HepG2 (cell line): Measurements from ENCODE around the gene NLRX1. TPM values are rescaled to one million over a fixed set of nuclear protein-coding genes. Genes with fewer than 3 reads are reported as not detected.
A peak's percentile ranks its signal among the peaks of the same experiment; 100 is the strongest.

Source experiments
- ESRRA ChIP-seq: sonication (generic); formaldehyde crosslinking; IDR thresholded peaks from 2 replicates; pipeline ENCODE4 v1.5.1; 2020; ENCODE audit warnings: mild to moderate bottlenecking, low read depth, missing genetic modification reagents
- FOXO4 ChIP-seq: sonication (generic); formaldehyde crosslinking; conservative IDR thresholded peaks from 2 replicates; pipeline ENCODE4 v1.8.1; 2023; ENCODE audit warnings: missing genetic modification reagents
- HCFC1 ChIP-seq: fragments of 150-350 bp; IDR thresholded peaks from 2 replicates; pipeline ENCODE4 v1.6.1; 2014; ENCODE audit warnings: low read depth, low read length
- IRF1 ChIP-seq: sonication (generic); formaldehyde crosslinking; IDR thresholded peaks from 2 replicates; pipeline ENCODE4 v1.4.0; 2020; ENCODE audit warnings: low read depth, mild to moderate bottlenecking, missing genetic modification reagents
- MED8 ChIP-seq: sonication (generic); formaldehyde crosslinking; IDR thresholded peaks from 2 replicates; pipeline ENCODE4 v1.8.1; 2023; ENCODE audit warnings: mild to moderate bottlenecking, missing genetic modification reagents; ENCODE audit not compliant: insufficient replicate concordance
- PAX8 ChIP-seq: sonication (generic); formaldehyde crosslinking; IDR thresholded peaks from 2 replicates; pipeline ENCODE4 v1.8.0; 2022; ENCODE audit warnings: mild to moderate bottlenecking, missing genetic modification reagents, borderline replicate concordance
- PITX1 ChIP-seq: sonication (generic); formaldehyde crosslinking; IDR thresholded peaks from 2 replicates; pipeline ENCODE4 v1.5.1; 2020; ENCODE audit warnings: mild to moderate bottlenecking, missing genetic modification reagents
- PLSCR1 ChIP-seq: sonication (generic); formaldehyde crosslinking; IDR thresholded peaks from 2 replicates; pipeline ENCODE4 v1.5.0; 2020; ENCODE audit warnings: missing genetic modification reagents, mild to moderate bottlenecking, borderline replicate concordance
- SMYD3 ChIP-seq: sonication (generic); formaldehyde crosslinking; IDR thresholded peaks from 2 replicates; pipeline ENCODE4 v1.8.1; 2023; ENCODE audit warnings: mild to moderate bottlenecking, missing genetic modification reagents
- SRSF9 ChIP-seq: fragments of 200-400 bp; formaldehyde crosslinking; IDR thresholded peaks from 2 replicates; pipeline ENCODE4 v1.6.1; 2018; ENCODE audit warnings: borderline replicate concordance, mild to moderate bottlenecking, low read depth, low read length; ENCODE audit not compliant: insufficient read depth, poor library complexity, severe bottlenecking
- TAF15 ChIP-seq: fragments of 200-400 bp; formaldehyde crosslinking; IDR thresholded peaks from one replicate; pipeline ENCODE4 v1.6.1; 2018; ENCODE audit warnings: mild to moderate bottlenecking, low read depth, low read length; ENCODE audit not compliant: poor library complexity, severe bottlenecking
- ZBTB25 ChIP-seq: IDR thresholded peaks from 2 replicates; pipeline ENCODE4 v1.6.1; 2018; ENCODE audit warnings: missing genetic modification reagents
- ZBTB8A ChIP-seq: sonication (generic); formaldehyde crosslinking; IDR thresholded peaks from 2 replicates; pipeline ENCODE4 v1.4.0; 2020; ENCODE audit warnings: mild to moderate bottlenecking, low read depth, missing genetic modification reagents, borderline replicate concordance
- ZC3H4 ChIP-seq: sonication (generic); formaldehyde crosslinking; IDR thresholded peaks from 2 replicates; pipeline ENCODE4 v1.4.0; 2020; ENCODE audit warnings: missing genetic modification reagents, borderline replicate concordance
- ZFP36L1 ChIP-seq: sonication (generic); formaldehyde crosslinking; IDR thresholded peaks from 2 replicates; pipeline ENCODE4 v1.8.0; 2022; ENCODE audit warnings: mild to moderate bottlenecking, missing genetic modification reagents, moderate library complexity
- ZNF552 ChIP-seq: sonication (generic); formaldehyde crosslinking; IDR thresholded peaks from 2 replicates; pipeline ENCODE4 v1.9.0; 2022; ENCODE audit warnings: missing genetic modification reagents, mild to moderate bottlenecking, borderline replicate concordance
- ZNF737 ChIP-seq: sonication (generic); formaldehyde crosslinking; IDR thresholded peaks from 2 replicates; pipeline ENCODE4 v1.5.0; 2020; ENCODE audit warnings: missing genetic modification reagents, mild to moderate bottlenecking, borderline replicate concordance
- polyA plus RNA-seq, 8 experiments: library from polyadenylated mRNA; depleted of rRNA in 3 of 8; stranded (reverse) in 7 of 8; unstranded in 1 of 8; fragments of >200 nt; fragmentation: Illumina TruSeq in 4 of 8; extraction: Trizol in 4 of 8; gene quantifications; 2 replicates each; pipeline versions ENCODE4 v1.2.1 to v1.2.3, GENCODE V29; 2011 to 2016; ENCODE audit warnings: low read depth in 4 of 8, missing spikeins in 1 of 8, mixed read lengths in 1 of 8; ENCODE audit not compliant: insufficient read depth in 1 of 8
- total RNA-seq, 5 experiments: library from RNA; depleted of rRNA; stranded (reverse); fragments of >200 nt; fragmentation: Illumina TruSeq; extraction: Trizol; gene quantifications; 2 replicates each; pipeline ENCODE4 v1.2.3, GENCODE V29; 2016; ENCODE audit warnings: low read depth in 1 of 5
- TF ChIP-seq, protein P1 (sequence below): sonication (generic); formaldehyde crosslinking; IDR thresholded peaks from 2 replicates; pipeline ENCODE4 v1.4.0; 2020; ENCODE audit warnings: missing genetic modification reagents

NLRX1 gene
- total and polyA plus RNA-seq, 2 of the 13 experiments (the other 11 are each of a cell fraction or from before 2014, with no cell fraction given) = 8.7 to 11.0 TPM

GRCh38 chr11:119121008-119121810 is 47.3 kb upstream of the NLRX1 start, which contains the start of gene HINFP (continued):
- no peak for TF ChIP-seq ZBTB25 (CRISPR knock-in tag)
- peak; percentile 46; the same call in 1 of the 2 replicates for TF ChIP-seq HCFC1
- peak; percentile 91 for TF ChIP-seq SMYD3 (CRISPR knock-in tag)
- TF ChIP-seq SRSF9 = no peak
- TF ChIP-seq TAF15 = no peak
- TF ChIP-seq, protein P1, sequence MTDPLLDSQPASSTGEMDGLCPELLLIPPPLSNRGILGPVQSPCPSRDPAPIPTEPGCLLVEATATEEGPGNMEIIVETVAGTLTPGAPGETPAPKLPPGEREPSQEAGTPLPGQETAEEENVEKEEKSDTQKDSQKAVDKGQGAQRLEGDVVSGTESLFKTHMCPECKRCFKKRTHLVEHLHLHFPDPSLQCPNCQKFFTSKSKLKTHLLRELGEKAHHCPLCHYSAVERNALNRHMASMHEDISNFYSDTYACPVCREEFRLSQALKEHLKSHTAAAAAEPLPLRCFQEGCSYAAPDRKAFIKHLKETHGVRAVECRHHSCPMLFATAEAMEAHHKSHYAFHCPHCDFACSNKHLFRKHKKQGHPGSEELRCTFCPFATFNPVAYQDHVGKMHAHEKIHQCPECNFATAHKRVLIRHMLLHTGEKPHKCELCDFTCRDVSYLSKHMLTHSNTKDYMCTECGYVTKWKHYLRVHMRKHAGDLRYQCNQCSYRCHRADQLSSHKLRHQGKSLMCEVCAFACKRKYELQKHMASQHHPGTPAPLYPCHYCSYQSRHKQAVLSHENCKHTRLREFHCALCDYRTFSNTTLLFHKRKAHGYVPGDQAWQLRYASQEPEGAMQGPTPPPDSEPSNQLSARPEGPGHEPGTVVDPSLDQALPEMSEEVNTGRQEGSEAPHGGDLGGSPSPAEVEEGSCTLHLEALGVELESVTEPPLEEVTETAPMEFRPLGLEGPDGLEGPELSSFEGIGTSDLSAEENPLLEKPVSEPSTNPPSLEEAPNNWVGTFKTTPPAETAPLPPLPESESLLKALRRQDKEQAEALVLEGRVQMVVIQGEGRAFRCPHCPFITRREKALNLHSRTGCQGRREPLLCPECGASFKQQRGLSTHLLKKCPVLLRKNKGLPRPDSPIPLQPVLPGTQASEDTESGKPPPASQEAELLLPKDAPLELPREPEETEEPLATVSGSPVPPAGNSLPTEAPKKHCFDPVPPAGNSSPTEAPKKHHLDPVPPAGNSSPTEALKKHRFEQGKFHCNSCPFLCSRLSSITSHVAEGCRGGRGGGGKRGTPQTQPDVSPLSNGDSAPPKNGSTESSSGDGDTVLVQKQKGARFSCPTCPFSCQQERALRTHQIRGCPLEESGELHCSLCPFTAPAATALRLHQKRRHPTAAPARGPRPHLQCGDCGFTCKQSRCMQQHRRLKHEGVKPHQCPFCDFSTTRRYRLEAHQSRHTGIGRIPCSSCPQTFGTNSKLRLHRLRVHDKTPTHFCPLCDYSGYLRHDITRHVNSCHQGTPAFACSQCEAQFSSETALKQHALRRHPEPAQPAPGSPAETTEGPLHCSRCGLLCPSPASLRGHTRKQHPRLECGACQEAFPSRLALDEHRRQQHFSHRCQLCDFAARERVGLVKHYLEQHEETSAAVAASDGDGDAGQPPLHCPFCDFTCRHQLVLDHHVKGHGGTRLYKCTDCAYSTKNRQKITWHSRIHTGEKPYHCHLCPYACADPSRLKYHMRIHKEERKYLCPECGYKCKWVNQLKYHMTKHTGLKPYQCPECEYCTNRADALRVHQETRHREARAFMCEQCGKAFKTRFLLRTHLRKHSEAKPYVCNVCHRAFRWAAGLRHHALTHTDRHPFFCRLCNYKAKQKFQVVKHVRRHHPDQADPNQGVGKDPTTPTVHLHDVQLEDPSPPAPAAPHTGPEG = peak; percentile 71; the same call in 1 of the 2 replicates
- TF ChIP-seq ESRRA (CRISPR knock-in tag) = no peak
- no peak for TF ChIP-seq PAX8
- TF ChIP-seq ZNF737 (CRISPR knock-in tag) = no peak
- TF ChIP-seq FOXO4 = no peak
- no peak for TF ChIP-seq ZFP36L1 (CRISPR knock-in tag)
- no peak for TF ChIP-seq MED8
- TF ChIP-seq ZNF552 (CRISPR knock-in tag) = no peak
- TF ChIP-seq PLSCR1 = no peak
- TF ChIP-seq PITX1 (CRISPR knock-in tag) = no peak
- TF ChIP-seq IRF1 = no peak
- no peak for TF ChIP-seq ZC3H4 (CRISPR knock-in tag)
- TF ChIP-seq ZBTB8A (CRISPR knock-in tag) = no peak
